ENCODE measurements around the gene VWDE.
"Not testable (repeated sequence)": the region's sequence is repeated elsewhere in the genome, so short reads cannot be mapped to it uniquely, and the experiment has no call there.

Gene VWDE

DNA sequence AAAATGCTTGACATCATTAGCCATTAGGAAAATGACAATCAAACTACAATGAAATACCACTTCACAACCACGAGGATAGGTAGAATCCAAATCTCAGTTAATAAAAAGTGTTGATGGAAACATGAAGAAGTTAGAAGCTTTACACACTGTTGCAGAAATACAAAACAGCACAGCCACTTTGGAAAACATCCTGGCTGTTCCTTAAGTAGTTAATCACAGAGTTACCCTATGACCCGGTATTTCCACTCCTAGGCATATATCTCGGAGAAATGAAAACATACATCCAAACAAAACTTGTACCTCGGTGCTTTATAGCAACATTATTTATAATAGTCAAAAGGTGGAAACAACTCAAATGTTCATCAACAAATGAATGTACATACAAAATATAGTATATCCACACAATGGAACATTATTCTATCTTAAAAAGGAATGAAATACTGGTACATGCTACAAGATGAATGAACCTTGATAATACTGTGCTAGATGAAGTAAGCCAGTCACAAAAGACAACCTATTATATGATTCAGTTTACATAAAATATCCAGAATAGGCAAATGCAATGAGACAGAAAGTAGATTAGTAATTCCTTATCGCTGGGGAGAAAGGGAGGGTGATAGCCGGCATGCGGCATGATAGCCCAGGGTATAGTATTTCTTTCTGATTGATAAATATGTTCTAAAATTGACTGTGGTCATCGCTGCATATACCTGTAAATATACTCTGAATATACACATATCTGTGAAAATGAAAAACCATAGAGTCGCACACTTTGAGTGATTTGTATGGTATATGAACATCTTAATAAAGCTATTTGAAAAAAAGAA lies 1.9 kb downstream of the VWDE start:
- no peak overlapping the region for H3K27ac ChIP-seq

DNA sequence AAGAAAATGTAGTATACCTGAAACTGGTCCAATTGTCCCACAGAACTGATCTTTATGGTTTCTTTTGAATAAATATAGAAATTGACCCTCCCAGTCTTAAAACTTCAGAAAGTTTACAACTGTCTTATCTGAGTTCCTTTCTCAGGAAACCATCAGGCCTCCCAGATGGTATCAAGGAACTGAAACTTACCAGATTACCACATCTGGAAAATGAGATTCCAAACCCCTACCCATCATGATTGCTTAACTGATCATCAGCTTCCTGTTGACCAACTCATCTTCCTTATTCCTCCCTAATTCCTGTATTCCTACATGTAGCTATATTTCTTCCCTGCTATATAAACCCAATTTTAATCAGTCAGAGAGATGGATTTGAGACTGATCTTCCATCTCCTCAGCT lies 5.5 kb downstream of the VWDE start:
- no peak overlapping the region for H3K27ac ChIP-seq
- TF ChIP-seq, protein P1, sequence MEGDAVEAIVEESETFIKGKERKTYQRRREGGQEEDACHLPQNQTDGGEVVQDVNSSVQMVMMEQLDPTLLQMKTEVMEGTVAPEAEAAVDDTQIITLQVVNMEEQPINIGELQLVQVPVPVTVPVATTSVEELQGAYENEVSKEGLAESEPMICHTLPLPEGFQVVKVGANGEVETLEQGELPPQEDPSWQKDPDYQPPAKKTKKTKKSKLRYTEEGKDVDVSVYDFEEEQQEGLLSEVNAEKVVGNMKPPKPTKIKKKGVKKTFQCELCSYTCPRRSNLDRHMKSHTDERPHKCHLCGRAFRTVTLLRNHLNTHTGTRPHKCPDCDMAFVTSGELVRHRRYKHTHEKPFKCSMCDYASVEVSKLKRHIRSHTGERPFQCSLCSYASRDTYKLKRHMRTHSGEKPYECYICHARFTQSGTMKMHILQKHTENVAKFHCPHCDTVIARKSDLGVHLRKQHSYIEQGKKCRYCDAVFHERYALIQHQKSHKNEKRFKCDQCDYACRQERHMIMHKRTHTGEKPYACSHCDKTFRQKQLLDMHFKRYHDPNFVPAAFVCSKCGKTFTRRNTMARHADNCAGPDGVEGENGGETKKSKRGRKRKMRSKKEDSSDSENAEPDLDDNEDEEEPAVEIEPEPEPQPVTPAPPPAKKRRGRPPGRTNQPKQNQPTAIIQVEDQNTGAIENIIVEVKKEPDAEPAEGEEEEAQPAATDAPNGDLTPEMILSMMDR (conservative IDR thresholded peaks at IDR 0.05) = no peak
- TF ChIP-seq ZFX (IDR thresholded peaks at IDR 0.05) = no peak

More for the DNA sequence above, 1.9 kb downstream of the VWDE start:
- TF ChIP-seq ZFX (IDR thresholded peaks at IDR 0.05) = no peak
- TF ChIP-seq, protein P1 (conservative IDR thresholded peaks at IDR 0.05) = no peak

DNA sequence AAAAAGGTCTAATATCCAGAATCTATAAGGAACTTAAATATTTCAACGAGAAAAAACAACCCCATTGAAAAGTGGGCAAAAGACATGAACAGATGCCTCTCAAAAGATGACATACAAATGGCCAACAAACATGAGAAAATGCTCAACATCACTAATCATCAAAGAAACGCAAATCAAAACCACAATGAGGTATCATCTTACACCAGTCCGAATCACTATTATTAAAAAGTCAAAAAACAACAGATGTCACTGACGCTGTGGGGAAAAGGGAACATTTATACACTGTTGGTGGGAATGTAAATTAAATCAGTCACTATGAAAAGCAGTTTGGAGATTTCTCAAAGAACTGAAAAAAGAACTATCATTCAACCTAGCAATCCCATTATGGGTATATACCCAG lies 6.0 kb downstream of the VWDE start:
- no peak overlapping the region for H3K27ac ChIP-seq
- TF ChIP-seq, protein P1 (conservative IDR thresholded peaks at IDR 0.05) = no peak
- no peak for TF ChIP-seq ZFX (IDR thresholded peaks at IDR 0.05)

DNA sequence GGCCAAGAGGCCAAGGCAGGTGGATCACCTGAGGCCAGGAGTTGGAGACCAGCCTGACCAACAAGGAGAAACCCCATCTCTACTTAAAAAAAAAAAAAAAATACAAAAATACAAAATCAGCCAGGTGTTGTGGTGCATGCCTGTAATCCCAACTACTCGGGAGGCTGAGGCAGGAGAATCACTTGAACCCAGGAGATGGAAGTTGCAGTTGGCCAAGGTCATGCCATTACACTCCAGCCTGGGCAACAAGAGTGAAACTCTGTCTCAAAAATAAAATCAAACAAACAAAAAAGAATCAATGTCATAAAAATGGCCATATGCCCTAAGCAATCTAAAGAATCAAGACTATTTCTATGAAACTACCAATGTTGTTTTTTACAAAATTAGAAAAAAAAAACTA lies 7.0 kb downstream of the VWDE start:
- not testable (repeated sequence) for H3K27ac ChIP-seq

- no peak for TF ChIP-seq ZFX (IDR thresholded peaks at IDR 0.05)
- TF ChIP-seq, protein P1 (conservative IDR thresholded peaks at IDR 0.05) = no peak
- no peak overlapping the region for H3K27ac ChIP-seq
Measured at GRCh38 chr7:12391922-12392615, 11.6 kb downstream of the VWDE start.

DNA sequence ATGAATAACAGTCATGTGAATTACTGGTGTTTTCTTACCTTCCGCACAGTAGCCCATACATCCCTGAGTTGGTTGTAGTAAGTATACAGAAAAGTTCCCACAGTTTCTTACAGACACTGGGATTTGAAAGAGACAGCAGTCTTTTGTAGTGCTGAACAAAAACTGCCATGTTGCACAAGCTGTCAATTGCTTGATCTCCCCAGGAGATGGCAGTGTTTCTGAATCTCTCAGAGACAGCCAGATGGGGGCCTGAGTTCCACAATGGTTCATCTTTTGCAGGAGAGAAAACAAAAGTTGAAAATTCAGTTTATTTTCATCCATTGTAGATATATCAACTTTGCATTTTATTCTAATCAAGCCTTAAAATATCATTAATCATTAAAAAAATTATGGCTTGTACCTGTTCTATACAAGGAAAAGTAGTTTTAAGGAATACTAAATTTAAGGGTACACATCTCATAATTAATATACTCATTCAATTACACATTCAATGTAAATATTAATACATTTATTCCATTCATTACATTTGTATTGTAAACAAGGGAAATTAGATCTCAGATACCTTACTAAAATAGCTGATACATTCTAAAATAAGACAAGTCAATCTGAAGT lies 14.5 kb downstream of the VWDE start:
- TF ChIP-seq ZFX (IDR thresholded peaks at IDR 0.05) = no peak
- TF ChIP-seq, protein P1 (conservative IDR thresholded peaks at IDR 0.05) = peak; percentile 89
- H3K27ac ChIP-seq = no peak overlapping the region

DNA sequence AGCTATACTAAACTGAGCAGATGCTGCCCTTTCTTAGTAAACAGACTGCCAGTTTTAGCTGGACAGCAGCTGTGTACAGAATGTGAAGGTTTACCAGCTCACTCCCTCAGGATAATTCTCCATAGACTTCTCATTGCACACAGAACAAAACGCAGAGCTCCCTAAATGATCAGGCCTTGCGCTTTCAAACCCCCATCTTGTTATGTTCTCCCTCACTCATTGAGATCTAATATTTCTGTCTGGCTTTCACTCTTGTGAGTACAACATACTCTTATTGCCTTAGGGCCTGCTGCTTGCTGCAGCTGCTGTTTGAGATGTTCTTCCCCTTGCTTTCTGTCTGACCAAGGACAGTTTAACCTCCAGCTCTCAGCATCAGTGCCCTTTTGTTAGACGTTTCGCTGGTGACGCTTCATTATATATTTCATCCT lies 17.3 kb downstream of the VWDE start:
- no peak overlapping the region for H3K27ac ChIP-seq
- TF ChIP-seq, protein P1 (conservative IDR thresholded peaks at IDR 0.05) = no peak
- no peak for TF ChIP-seq ZFX (IDR thresholded peaks at IDR 0.05)
